ENCODE results near the gene YLPM1.

DNA sequence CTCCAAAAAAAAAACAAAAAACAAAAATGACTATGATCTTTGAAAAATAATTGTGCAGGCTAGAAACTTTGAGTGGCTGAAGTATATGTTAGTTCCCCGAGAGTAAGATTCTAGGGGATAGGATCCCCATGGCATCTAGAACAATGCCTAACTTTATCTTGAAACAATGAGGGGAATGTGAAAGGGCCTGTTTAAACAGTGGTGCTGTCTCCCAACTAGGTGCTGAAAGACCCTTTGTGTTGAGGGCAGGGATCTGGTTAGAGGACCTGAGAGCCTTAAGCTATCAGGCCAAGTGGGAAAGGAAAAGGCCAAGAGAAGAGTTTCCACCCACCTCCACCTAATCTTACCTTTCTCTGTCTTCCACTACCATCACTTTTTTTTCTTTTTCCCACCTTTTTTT lies 6.8 kb upstream of the YLPM1 start:
- TF ChIP-seq, protein P1, sequence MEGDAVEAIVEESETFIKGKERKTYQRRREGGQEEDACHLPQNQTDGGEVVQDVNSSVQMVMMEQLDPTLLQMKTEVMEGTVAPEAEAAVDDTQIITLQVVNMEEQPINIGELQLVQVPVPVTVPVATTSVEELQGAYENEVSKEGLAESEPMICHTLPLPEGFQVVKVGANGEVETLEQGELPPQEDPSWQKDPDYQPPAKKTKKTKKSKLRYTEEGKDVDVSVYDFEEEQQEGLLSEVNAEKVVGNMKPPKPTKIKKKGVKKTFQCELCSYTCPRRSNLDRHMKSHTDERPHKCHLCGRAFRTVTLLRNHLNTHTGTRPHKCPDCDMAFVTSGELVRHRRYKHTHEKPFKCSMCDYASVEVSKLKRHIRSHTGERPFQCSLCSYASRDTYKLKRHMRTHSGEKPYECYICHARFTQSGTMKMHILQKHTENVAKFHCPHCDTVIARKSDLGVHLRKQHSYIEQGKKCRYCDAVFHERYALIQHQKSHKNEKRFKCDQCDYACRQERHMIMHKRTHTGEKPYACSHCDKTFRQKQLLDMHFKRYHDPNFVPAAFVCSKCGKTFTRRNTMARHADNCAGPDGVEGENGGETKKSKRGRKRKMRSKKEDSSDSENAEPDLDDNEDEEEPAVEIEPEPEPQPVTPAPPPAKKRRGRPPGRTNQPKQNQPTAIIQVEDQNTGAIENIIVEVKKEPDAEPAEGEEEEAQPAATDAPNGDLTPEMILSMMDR (IDR thresholded peaks at IDR 0.05), result no peak
- TF ChIP-seq POLR2A (IDR thresholded peaks at IDR 0.05), result no peak

All from adrenal gland (tissue), 5 donors.